ENCODE data around the gene NDUFA8. TPM values are rescaled to one million over a fixed set of nuclear protein-coding genes. Genes with fewer than 3 reads are reported as not detected.
A peak's percentile ranks its signal among the peaks of the same experiment; 100 is the strongest.

Gene NDUFA8
- total and polyA plus RNA-seq, 2 experiments from 2014 or later = 36.6 to 144 TPM

DNA sequence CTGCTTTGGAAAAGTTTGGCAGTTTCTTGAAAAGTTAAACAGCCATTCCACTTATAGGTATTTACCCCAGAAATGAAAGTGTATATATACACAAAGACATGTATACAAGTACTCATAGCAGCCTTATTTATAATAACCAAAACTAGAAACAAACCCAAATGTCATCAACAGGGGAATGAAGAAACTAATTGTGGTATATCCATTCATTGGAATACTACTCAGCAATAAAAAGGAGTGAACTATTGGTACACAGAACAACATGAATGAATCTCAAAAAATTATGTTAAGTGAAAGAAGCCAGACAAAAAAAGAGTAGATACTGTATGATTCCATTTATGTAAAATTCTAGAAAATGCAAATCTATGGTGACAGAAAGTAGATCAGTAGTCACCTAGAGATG is 2.8 kb upstream of the NDUFA8 start (continued):
- TF ChIP-seq ZNF462 (CRISPR knock-in tag; IDR thresholded peaks at IDR 0.05) (no peak), POLR2AphosphoS5 (IDR thresholded peaks at IDR 0.05; ENCODE audit: low read depth) (no peak)

DNA sequence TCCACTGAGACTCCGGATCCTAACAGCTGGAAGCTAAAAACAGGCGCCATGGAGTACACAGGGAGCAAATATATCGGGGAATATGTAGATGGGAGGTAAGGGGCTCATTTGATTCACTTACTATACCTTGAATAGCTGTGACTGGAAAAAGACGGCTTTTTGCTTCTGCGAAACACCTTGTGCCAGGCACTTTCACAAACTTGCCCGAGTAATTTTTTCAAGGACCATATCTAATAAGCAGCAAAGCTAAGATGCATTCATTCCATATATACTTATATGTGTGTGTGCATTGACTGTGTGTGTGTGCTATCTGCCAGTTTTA is 307 bp upstream of the NDUFA8 start:
- H3K4me1 ChIP-seq (ENCODE audit: insufficient read depth) = peaks cover 5% of the 10 kb centered on the region; the same call in 1 of the 2 replicates
- peak overlapping the region; percentile 37 for H3K4me2 ChIP-seq
- no peaks in the 10 kb centered on the region for H3F3A ChIP-seq (replicated peaks; ENCODE audit: low read depth)
- H3K4me3 ChIP-seq = peak overlapping the region; percentile 96
- H3K9me2 ChIP-seq (ENCODE audit: insufficient read depth) = no peaks in the 10 kb centered on the region
- H3K27me3 ChIP-seq (ENCODE audit: insufficient read depth) = no peaks in the 10 kb centered on the region
- DNase-seq (ENCODE audit: low spot score) = no peak
- H3K36me3 ChIP-seq (ENCODE audit: insufficient read depth) = no peaks in the 10 kb centered on the region
- Mint-ChIP-seq H3K4me1 (peaks cover 7% of the 10 kb centered on the region; the same call in 2 of the 3 replicates), H3K36me3 (ENCODE audit: low read depth) (peaks cover 4% of the 10 kb centered on the region; the same call in 1 of the 3 replicates), H3K27ac (no peak overlapping the region; the same call in 1 of the 2 replicates), H3K27me3 (ENCODE audit: insufficient read depth, low read depth, poor library complexity) (peaks cover 5% of the 10 kb centered on the region), H3K4me3 (peak overlapping the region; percentile 97), H3K9me3 (peaks cover 10% of the 10 kb centered on the region)
- peaks cover 38% of the 10 kb centered on the region for H3K79me2 ChIP-seq (replicated peaks; ENCODE audit: insufficient read depth)
- H2AFZ ChIP-seq = no peak overlapping the region
- no peak for ATAC-seq
- no peak overlapping the region for H3K27ac ChIP-seq (ENCODE audit: low read depth)
- peaks cover 11% of the 10 kb centered on the region for H4K20me1 ChIP-seq (replicated peaks; ENCODE audit: insufficient read depth)
- TF ChIP-seq CREB1 (CRISPR knock-in tag; IDR thresholded peaks at IDR 0.05; ENCODE audit: low read depth) = no peak
- TF ChIP-seq STAT1 (IDR thresholded peaks at IDR 0.05; ENCODE audit: unreplicated experiment) = no peak
- no peak for TF ChIP-seq NANOG (IDR thresholded peaks at IDR 0.05; ENCODE audit: borderline replicate concordance)
- no peak for TF ChIP-seq EZH2 (IDR thresholded peaks at IDR 0.05; ENCODE audit: low read depth, unreplicated experiment)
- TF ChIP-seq ZNF462 (CRISPR knock-in tag; IDR thresholded peaks at IDR 0.05) = no peak
- TF ChIP-seq POLR2AphosphoS5 (IDR thresholded peaks at IDR 0.05; ENCODE audit: low read depth) = no peak

Data from GM23338 (cell line).